IPS-18c (cell line): Measurements from ENCODE around the gene HABP4.
"Not testable (repeated sequence)": the region's sequence is repeated elsewhere in the genome, so short reads cannot be mapped to it uniquely, and the experiment has no call there.

ENCODE experiments used
- H3K4me3 ChIP-seq: 2 replicates; pipeline ENCODE4 v1.7.0; 2013; ENCODE audit warnings: low read depth, mild to moderate bottlenecking, low read length, moderate library complexity; ENCODE audit not compliant: insufficient read depth
- H3K9me3 ChIP-seq: one replicate; pipeline ENCODE4 v1.6.1; 2013; ENCODE audit warnings: mild to moderate bottlenecking, low read length, moderate library complexity; ENCODE audit not compliant: control insufficient read depth, insufficient read depth

The HABP4 gene

GRCh38 chr9:96502539-96503373, 52.8 kb downstream of the HABP4 start:
- no peaks in the 10 kb centered on the region for H3K9me3 ChIP-seq
- H3K4me3 ChIP-seq = no peak overlapping the region

- H3K4me3 ChIP-seq = not testable (repeated sequence)
Measured at GRCh38 chr9:96503374-96503748, 53.4 kb downstream of the HABP4 start.

GRCh38 chr9:96503918-96504317, 53.9 kb downstream of the HABP4 start:
- no peaks in the 10 kb centered on the region for H3K9me3 ChIP-seq
- no peak overlapping the region for H3K4me3 ChIP-seq

More at GRCh38 chr9:96503374-96503748, 53.4 kb downstream of the HABP4 start:
- H3K9me3 ChIP-seq = not testable (repeated sequence)

GRCh38 chr9:96505316-96505991, 55.5 kb downstream of the HABP4 start:
- H3K9me3 ChIP-seq = no peaks in the 10 kb centered on the region

GRCh38 chr9:96508227-96508940, 58.4 kb downstream of the HABP4 start:
- no peaks in the 10 kb centered on the region for H3K9me3 ChIP-seq
- no peak overlapping the region for H3K4me3 ChIP-seq

More at GRCh38 chr9:96505316-96505991, 55.5 kb downstream of the HABP4 start:
- H3K4me3 ChIP-seq = no peak overlapping the region

GRCh38 chr9:96509026-96509425, 59.1 kb downstream of the HABP4 start:
- H3K4me3 ChIP-seq = no peak overlapping the region
- H3K9me3 ChIP-seq = no peaks in the 10 kb centered on the region

GRCh38 chr9:96509848-96510247, 59.9 kb downstream of the HABP4 start:
- Histone ChIP-seq H3K4me3 (no peak overlapping the region), H3K9me3 (no peaks in the 10 kb centered on the region)

- no peak overlapping the region for H3K4me3 ChIP-seq
- H3K9me3 ChIP-seq = no peaks in the 10 kb centered on the region
Measured at GRCh38 chr9:96510258-96510657, 60.3 kb downstream of the HABP4 start.

- Histone ChIP-seq H3K9me3 (no peaks in the 10 kb centered on the region), H3K4me3 (no peak overlapping the region)
Measured at GRCh38 chr9:96512240-96512639, 62.3 kb downstream of the HABP4 start.

GRCh38 chr9:96513622-96514021, 63.7 kb downstream of the HABP4 start:
- H3K9me3 ChIP-seq = no peaks in the 10 kb centered on the region
- H3K4me3 ChIP-seq = no peak overlapping the region

GRCh38 chr9:96514108-96514799, 64.3 kb downstream of the HABP4 start:
- Histone ChIP-seq H3K9me3 (no peaks in the 10 kb centered on the region), H3K4me3 (no peak overlapping the region)

- no peaks in the 10 kb centered on the region for H3K9me3 ChIP-seq
- no peak overlapping the region for H3K4me3 ChIP-seq
Measured at GRCh38 chr9:96514800-96515158, 64.8 kb downstream of the HABP4 start.

- no peaks in the 10 kb centered on the region for H3K9me3 ChIP-seq
- H3K4me3 ChIP-seq = no peak overlapping the region
Measured at GRCh38 chr9:96515621-96516470, 65.9 kb downstream of the HABP4 start.

- Histone ChIP-seq H3K4me3 (no peak overlapping the region), H3K9me3 (no peaks in the 10 kb centered on the region)
Measured at GRCh38 chr9:96519095-96519494, 69.1 kb downstream of the HABP4 start.

- no peak overlapping the region for H3K4me3 ChIP-seq
- peaks cover 2% of the 10 kb centered on the region for H3K9me3 ChIP-seq
Measured at GRCh38 chr9:96519787-96520186, 69.8 kb downstream of the HABP4 start.

- no peak overlapping the region for H3K4me3 ChIP-seq
Measured at GRCh38 chr9:96522366-96522765, 72.4 kb downstream of the HABP4 start.

GRCh38 chr9:96523374-96523773, 73.4 kb downstream of the HABP4 start:
- Histone ChIP-seq H3K4me3 (no peak overlapping the region), H3K9me3 (peaks cover 2% of the 10 kb centered on the region)

More at GRCh38 chr9:96522366-96522765, 72.4 kb downstream of the HABP4 start:
- peaks cover 2% of the 10 kb centered on the region for H3K9me3 ChIP-seq
